GM21390 (cell line): ENCODE results near the gene ZNF648.
"Not testable (repeated sequence)": the region's sequence is repeated elsewhere in the genome, so short reads cannot be mapped to it uniquely, and the experiment has no call there.

Experiments used
- ATAC-seq: cut with Tn5 transposase; IDR thresholded peaks from one replicate; pipeline ENCODE4 v1.9.1; 2021; ENCODE audit not compliant: unreplicated experiment

ZNF648 gene

DNA sequence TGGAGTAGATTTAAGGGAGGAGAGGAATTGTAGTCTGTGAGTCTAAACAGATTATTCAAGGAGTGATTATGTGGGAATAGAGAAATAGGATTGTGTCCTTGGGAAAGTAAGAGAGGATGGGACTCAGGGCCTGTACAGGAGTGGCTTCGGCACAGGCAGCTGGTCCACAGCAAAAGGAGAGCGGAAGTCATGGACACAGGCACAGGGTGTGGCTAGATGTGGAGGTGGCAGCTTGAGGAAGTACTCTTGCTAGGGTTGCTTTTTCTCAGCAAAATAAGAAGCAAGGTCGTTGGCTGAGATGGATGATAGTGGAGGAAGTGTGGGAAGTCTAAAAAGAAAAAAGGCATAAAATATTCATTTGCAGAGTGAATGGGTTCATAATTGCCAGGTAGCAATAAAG lies 18.5 kb upstream of the ZNF648 start:
- ATAC-seq = no peak

DNA sequence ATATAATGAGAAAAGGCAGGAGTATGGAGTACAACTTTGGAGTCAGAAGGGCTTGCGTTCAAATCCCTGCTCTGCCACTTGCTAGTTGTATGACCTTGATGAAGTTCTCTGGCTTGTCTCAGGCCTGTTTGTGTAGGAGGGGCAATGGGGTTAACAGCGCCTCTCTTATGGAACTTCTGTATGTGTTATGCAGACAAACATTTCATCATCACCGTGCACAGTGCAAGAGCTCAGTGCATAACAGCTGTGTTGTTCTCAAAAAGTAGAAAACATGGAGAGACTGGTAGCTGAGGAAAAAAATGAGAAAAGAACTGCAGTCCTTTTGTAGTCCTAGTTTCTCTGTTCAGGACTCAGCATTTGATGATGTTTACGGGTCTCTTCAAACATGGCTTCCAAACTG lies 10.4 kb upstream of the ZNF648 start:
- no peak for ATAC-seq

DNA sequence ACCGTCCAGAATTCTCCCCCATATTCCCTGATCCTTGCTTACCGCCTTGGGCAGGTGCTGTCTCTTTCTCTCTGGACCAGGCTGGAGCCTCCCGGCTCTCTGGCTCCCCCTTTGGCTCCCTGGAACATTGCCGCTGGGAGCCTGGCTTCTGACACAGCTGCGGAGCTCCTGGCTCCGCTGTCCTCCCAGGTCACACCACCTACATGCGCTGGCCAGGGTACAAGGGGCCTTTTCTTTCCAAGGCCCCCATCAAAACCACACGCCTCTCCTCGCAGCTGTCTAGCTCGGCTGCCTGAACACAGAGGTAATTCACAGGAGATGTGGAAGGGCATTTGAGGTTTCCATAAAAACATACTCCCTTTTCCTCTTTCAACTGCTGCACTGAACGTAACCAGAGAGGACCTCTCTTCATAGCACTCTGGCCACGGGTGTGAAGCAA lies 7.5 kb upstream of the ZNF648 start:
- ATAC-seq = no peak

DNA sequence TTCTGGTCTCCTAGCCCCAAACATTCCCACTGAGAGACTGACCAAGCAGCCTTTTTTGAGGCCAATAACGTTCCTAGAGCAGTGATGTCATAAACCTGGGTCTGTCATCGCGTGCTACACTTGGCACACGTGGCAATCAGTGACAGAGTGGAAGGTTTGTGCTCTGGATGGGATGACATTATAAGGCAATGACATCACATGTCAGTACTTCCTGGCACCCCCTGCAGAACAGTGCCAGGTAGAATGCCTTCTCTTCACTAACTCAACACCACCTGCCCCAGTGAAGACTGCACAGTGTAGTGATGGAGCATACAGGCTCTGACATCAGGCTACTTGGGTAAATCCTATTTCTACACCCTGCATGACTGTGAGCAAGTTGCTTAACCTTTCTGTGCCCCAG lies 5.4 kb upstream of the ZNF648 start:
- no peak for ATAC-seq

DNA sequence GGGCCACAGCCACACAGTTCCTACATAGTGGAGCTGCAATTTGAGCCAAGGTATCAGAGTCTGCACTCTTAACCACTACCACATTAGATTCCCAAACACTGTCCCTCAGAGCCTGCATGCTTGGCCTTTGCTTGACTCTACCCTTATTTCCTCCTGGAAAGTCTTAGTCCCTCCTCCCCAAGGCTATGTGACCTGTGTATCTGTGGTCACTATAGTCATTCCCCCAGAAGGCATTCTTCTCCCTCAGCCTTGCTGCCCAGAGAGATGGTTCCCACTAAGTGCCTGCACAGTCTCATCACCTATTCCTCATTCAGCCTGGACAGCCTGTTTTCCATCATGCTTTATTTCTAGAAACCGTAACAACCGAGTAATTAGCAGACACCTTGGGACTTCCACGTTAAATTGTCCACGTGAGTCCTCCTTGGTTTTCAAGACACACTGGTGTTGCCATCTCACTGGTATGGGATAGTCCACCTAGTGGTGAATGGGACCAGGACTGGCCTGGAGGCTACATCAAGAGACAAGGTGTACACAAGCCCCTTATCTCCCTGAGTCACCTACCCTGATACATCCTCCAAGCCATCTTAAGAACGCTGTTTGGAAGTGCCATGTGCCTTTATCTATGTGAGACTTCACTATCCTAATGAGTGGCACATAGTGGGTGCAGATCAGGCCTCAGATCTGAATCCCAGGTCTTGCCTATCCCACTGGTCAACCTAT lies 3.8 kb upstream of the ZNF648 start:
- ATAC-seq = no peak

DNA sequence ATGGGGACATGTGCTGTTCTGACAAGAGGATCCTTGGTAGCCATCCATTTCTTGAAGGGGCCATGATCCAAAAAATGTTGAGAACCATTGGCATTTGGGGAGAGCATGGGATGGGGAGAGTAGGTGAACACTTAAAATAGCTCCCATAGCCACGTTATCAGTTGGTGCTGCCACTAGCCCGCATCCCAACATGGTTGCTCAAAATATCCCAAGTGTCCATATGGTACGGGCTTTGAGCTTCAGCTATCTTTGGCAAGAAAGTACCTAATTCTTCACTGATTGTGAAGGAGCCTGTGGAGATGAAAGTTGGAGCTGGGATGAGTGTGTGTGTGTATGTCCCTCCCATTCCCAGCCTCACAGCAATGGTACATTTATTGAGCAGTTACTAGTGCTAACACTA lies 3.1 kb upstream of the ZNF648 start:
- ATAC-seq = no peak

DNA sequence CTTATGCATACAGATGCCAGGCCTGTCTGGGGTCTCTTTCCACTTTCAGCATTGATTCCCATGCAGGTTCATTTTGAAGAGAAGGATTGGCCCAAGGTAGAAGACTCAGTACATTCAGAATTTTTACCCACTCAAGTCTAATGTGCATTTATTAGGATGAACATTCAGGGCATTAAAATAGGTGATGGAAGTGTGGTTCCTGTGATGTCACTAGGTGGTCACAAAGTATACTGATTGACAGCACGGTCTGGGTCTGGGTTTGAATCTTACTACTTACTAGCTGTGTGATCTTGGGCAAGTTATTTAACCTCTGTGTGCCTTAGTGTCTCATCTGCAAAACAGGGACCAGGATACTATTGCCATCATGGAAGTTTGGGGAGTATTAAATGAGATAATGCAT lies 711 bp upstream of the ZNF648 start:
- no peak for ATAC-seq

DNA sequence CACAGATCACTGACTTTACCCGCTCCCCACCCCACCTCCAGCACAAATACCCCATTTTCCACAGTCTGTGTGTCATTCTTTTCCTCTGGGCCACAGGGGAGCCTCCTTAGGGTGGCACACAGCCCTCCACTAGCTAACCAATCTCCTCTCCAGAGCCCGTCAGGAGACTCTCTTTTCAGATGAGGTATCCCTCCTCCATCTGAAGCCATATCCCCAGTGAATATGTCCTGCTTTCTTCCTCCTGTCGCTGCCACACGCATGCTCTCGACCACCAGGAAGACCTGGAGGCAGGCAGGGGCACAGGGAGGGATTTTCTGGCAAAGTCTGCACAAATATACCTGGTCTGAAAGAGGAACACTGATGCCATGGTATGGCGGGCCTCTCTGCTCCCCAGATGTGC lies 635 bp downstream of the ZNF648 start:
- no peak for ATAC-seq

DNA sequence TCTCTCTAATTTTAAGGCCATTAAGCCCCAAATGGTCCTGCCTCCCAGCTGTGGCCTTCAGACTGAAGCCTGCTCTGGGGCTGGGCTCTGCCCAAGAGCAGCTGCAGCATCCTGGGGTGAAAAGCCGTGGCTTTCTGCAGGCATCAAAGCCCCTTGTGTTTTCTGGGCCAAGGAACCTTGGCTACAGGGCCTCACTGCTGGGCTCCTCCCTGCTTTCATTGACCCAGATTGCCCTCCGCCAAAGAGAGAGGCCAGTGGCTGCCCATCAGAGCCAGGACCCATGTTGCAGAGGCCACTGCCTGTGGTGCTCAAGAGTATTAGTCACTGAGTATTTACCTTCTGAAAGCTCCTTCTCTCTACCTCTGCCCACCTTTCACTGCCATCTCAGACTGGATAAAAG lies 1.6 kb downstream of the ZNF648 start:
- no peak for ATAC-seq

DNA sequence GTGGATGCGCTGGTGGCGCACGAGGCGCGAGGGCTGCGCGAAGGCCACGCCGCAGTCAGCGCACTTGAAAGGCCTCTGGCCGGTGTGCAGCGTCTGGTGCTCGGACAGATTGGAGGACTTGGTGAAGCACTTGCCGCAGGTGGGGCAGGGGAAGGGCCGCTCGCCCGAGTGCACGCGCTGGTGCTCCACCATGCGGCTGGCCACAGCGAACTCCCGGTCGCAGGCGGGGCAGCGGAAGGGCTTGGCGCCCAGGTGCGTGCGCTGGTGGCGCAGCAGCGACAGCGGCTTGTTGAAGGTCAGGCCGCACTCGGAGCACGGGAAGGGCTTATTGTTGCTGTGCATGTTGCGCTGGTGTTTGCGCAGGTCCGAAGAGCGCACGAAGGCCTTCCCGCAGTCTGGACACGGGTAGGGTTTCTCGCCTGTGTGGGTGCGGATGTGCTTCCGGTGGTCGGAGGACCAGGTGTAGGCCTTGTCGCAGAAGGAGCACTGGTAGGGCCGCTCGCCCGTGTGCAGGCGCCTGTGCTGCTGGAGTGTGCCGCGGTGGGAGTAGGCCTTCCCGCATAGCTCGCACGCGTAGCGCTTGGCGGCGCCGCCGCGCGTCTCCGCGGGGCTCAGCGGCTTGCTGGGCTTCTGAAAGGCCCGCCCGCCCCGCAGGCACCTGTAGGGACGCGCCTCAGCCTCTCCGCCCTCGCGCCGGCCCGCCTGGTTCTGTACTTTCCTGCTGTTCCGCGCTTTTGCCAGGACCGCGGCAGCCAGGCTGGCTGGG lies 4.7 kb downstream of the ZNF648 start:
- ATAC-seq = no peak

DNA sequence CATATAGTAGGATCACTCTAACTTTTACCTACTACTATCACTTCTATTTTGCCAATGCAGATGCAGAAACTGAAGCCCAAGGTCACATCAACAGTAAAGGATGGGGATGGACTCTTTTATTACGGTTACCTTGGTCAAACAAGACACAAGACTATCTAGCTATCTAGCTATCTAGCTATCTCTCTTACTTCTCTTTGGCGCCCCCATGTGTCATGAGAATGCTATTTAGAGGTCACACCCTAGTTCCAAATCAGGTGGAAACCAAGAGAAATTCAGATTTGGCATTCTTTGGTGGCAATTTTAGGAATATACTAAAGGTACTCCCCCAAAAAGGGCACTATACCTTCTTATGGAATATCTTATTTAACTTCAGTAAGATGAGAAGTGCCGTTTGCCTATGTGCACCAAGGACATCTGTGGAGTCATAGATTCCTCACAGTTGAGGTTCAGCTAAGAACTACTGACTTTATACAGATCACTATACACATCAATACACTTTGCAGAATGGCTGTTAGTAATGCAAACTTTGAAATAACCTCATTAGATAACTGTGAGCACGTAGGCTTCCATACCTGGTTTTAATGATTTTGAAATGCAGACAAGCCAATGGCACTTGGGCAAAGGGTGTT lies 6.7 kb downstream of the ZNF648 start:
- ATAC-seq = no peak

DNA sequence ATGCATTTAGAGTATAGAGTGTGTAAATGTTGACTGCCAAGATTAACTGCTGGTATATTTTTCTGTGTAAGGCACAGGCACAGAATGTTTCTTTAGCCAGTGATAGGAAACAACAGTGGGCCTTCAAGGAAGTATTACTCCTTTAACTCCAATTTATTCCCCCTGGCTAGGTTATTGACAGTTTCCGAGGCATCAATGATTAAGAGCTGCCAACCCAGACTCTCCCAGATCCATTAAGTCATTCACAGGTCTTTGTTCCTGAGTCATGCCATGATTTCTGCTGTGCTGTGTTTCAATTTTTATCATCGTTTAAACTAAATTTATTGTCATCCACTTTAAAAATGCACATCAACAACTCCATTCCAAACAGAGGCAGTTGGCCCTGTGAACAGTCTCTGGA lies 9.2 kb downstream of the ZNF648 start:
- ATAC-seq = no peak

DNA sequence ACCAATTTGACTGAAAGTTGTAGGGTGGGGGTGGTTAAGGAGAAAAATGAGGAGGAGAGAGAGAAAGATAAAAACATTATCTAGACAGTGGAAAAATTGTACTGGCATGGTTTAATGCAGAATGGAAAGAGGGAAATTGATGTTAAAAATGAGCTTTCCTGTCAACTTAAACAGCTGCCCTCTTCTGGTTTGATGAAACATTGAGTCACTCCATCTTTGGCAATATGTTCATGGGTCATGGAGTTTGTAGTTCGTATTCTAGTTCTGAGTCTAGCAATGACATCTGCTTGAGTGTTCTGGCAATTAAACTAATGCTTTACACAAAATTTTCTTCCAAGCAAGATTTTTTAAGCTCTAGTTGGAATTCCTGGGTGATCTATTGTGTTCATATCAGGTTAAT lies 9.6 kb downstream of the ZNF648 start:
- ATAC-seq = no peak

DNA sequence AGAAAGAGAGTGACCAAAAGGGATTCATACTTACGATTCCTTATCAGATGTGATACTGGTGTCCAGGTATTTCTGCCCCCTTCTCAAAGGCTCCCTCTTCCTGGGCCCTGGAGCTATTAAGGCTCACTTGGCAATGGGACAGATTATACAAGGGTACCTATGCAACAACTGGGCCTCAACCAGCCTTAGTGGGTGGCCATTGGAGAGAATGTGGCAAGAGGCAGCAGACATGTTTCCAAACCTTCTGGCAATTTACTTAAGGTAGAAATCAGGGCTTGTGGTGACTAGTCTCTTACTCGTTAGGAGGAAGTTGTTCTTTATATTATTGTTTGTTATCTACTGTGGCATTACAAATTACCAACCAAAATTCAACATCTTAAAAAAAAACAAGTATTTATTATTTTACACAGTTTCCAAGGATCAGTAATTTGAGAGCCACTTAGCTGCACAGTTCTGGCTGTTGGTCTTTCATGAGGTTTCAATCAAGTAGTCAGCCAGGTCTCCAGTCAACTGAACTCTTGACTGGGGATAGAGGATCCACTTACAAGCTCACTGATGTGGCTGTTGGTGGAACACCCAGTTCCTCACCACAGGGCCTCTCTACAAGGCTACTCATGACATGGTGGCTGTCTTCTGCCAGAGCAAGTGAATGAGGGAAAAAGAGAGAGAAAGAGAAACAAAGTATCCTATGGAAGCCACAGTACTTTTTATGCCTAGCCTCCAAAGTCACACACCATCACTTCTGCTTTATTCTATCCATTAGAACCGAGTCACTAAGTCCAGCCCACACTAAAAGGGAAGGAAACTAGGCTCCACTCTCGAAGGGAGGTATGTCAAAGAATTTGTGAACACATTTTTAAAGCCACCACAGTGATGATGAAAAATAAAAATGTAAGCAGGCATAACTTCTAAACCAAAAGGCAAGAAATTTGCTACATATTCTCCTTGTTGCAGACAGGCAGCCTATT lies 10.7 kb downstream of the ZNF648 start:
- no peak for ATAC-seq

DNA sequence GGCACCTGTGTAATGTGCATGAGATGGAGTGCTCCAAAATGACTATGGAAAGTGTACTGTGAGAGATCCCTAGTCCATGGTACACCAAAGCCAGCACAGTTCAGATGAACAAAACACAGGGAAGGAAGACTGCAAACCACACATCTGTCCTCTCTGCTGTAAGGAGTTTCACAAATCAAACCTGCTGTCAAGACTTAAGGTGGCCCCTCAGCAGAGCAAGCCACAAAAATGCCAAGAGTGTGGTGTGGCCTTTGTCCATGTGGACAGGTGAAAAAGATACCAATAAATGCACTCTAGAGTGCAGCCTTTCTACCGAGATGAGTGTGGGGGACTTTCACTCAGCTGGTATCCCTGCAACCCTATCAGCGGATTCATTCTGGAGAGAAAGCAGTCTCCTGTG lies 12.9 kb downstream of the ZNF648 start:
- no peak for ATAC-seq

DNA sequence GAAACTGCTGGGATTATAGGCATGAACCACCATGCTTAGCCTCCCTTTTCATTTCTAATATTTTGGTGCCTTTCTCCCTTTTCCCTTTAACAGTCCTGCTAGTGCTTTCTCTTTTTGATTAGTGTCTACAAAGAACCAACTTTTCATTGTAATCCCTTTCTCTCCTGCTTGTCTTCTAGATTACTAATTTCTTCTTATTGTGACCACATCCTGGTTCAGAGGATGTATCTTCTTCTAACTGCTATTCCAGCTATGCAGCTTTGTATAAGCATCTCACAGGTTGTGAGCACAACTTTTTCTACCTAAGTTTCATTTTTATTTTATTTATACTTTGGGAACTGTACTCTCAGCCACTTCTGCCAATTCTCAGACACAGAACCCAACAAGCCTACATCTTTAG lies 14.7 kb downstream of the ZNF648 start:
- ATAC-seq = no peak

DNA sequence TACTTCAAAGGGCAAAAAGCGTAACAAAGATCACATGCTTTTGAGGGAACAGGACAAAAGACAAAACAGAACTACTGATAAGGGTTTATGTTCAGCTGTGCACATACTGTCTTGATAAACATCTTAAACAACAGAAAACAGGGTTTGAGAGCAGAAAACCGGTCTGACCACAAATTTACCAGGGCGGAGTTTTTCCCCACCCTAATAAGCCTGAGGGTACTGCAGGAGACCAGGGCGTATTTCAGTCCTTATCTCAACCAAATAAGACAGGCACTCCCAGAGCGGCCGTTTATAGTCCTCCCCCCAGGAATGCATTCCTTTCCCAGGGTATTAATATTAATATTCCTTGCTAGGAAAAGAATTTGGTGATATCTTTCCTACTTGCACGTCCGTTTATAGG lies 16.0 kb downstream of the ZNF648 start:
- not testable (repeated sequence) for ATAC-seq

DNA sequence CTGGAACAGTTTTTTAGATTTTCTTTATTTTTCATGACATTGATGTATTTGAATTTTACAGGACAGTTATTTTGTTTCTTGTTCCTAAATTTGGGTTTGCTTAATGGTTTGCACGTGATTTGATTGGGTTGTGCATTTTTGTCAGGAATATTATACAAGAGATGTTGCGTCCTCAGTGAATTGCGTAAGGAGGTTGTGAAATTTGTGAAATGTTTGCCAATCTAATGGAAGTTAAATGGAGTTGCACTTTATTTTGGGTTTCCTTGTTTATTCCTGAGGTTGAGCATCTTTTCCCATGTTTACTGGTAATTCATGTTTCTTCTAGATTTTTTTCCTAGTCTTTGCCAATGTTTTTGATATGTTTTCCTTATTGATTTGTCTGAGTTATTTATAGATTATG lies 19.9 kb downstream of the ZNF648 start:
- no peak for ATAC-seq

DNA sequence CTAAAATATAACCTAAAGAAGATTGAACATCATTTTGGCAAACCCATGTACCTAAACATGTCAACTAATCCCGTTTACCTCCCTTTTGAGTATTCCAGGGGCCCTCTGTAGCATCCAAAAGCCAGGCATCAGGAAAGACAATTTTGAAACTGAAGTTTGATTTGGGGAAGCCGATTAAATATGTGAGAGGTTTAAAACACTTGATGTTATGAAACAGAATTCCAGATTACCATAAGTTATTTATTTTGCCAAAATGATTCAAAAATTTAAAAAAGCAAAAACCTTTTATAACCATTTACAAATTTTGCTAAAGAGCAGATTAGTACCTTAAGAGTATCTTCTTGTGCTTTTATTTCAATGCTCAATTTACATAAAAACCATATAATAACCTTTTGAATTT lies 23.3 kb downstream of the ZNF648 start:
- ATAC-seq = no peak

DNA sequence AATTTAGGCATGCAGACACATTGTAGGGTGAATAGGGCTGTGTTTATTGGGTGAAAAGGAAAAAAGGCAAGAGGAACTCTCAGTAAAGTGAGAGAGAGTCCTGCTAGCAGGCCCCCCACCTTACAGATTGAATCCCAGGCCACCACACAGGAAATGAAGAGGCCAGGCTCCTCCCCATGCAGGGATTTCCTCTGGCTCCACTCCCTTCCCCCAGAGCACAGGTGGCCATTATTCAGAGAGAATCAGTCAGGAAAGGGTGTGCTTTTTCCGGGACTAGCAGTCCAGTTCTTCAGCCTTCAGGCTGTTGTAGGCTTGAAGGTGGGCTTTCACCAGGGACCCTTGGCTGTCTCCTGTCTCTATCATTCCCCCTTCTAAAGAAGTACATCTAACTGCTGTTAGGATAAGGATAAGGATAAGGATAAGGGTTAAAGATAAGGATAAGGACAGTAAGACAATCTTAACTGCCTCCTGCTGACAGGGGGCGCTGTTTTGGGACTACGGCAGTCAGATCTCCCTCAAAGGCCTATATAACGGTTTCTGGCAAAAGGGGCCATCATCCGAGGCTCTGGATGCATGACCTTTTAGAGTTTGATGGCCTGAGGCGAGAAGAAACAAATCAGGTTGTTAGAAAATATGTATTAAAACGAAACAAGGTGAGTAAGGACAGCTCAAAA lies 26.3 kb downstream of the ZNF648 start:
- ATAC-seq = no peak

DNA sequence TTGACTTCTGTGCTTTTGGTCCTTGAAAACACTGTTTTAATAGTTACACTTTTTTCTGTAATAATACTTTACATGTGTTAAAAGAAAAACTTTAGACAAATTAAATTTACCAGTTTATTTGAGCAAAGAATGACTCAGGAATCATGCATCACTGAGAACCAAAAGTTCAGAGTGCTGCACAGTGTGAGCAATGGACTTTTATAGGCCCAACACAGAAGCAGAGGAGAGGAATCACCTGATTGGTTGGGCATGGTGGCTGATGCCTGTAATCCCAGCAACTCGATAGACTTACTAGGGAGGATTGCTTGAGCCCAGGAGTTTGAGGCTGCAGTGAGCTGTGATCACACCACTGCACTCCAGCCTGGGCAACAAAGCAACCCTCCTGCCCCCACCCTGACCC lies 29.3 kb downstream of the ZNF648 start:
- no peak for ATAC-seq
